HEK293T (cell line): ENCODE results near the gene EXD2.

ENCODE experiments used
- FOXK2 ChIP-seq: fragments of 450-650 bp; IDR thresholded peaks from 2 replicates; pipeline ENCODE4 v1.6.1; 2016; ENCODE audit warnings: mild to moderate bottlenecking
- SP1 ChIP-seq: fragments of 450-650 bp; IDR thresholded peaks from 2 replicates; pipeline ENCODE4 v1.6.1; 2017

DNA sequence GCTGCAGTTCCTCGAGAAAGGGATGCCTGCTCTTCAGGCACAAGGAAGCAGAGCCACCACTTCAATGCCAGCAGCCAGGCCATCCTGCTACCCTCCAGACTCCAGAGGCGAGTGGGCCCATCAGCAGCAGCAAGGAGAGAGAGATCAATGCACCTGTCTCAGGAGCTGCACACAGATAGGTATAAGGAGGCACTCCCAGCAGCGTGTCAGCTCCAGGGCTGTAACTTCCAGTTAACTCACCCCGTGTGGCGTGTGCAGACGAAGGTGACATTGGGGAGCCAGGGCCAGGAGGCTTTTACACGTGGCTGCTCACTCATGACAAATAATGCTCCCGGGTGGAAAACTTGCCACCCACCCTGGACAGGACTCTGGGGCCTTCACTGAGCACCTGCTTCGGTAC lies 92.9 kb downstream of the EXD2 start:
- TF ChIP-seq SP1 = no peak
- no peak for TF ChIP-seq FOXK2
